Raji (cell line): ENCODE results near the gene PPP1R9B.

Experiments
- POLR2A ChIP-seq: IDR thresholded peaks from 2 replicates; pipeline ENCODE4 v1.6.1; 2011; ENCODE audit warnings: low read depth, low read length, control low read depth; ENCODE audit not compliant: insufficient read depth

The PPP1R9B gene

DNA sequence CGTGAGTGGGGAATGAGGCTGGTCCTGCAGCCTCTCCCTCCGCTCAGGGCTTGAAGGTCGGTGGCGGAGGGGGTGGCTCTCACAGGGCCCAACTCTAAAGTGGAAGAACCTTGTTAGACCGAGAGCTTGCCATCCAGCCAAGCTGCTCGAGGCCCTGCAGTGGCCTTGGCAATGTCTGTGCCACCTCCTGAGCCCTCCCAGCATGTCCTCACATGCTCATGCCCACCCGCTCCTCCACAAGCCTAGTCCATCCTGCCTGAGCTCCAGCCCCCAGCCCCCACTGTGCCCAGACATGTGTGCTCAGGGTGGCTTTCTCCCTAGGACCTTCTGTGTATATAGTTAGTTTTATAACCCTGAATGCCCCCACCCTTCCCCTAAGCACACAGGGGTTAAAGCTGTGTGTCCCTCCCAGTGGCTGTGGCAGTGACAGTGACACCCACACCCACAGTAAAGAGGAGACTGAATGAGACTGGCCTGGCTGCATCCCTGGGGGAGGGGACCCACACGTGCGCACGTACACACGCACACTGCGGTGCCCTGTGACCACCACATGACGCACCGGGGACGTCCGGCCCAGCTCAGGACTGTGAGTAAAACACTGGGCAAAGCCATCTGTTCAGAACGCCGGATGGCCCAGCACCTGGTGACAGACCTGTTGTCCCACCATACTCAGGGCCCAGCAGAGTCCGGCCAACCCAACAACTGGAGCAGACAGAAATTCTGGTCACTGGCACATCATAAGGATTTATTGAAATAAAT lies 39.7 kb downstream of the PPP1R9B start:
- no peak for TF ChIP-seq POLR2A

DNA sequence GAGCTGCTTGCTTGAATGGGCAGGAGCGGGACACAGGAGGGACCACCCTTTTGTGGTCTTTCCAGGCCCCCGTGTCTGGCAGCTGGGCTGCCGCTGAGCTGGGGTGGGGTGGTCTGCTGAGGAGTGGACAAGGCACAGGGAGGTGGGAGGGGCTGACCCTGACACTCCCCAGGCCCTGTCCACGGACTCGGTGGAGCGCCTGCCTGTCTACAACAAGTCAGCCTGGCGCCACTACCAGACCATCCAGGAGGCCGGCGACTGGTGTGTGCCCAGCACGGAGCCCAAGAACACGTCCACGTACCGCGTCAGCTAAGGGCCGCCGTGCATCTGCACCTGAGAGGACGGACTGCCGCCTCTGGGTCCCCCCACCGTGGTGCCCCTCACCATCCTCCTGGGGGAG lies 40.7 kb downstream of the PPP1R9B start:
- no peak for TF ChIP-seq POLR2A

DNA sequence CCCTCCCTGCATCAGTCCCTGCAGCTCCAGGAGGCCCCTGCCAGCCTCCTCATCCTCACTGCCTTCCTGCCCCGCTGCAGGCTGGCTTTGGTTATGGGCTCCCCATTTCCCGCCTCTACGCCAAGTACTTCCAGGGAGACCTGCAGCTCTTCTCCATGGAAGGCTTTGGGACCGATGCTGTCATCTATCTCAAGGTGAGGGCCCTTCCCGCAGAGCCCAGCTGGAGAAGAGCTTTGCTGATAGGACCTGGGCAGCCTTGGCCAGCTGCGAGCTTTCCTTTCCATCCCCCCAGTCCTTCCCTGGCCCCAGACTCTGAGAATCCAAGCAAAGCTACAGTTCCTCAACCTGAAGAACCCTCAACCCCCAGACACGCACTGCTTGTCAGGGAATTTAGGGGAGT lies 41.3 kb downstream of the PPP1R9B start:
- TF ChIP-seq POLR2A, result no peak

DNA sequence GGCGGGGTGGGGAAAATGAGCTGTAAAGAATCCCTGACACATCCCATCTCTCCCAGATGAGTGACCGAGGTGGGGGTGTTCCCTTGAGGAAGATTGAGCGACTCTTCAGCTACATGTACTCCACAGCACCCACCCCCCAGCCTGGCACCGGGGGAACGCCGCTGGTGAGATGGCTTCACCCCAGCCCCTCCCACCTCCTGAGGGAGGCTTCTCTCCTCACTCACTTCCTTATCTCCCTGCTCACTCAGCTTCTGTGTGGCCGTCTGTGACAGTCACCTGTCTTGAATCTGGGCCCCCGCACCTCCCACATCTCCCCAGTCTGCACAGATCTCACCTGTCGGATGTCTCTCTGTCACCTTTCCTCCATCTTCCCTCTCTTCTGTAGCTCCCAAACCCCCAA lies 41.9 kb downstream of the PPP1R9B start:
- TF ChIP-seq POLR2A, result no peak

DNA sequence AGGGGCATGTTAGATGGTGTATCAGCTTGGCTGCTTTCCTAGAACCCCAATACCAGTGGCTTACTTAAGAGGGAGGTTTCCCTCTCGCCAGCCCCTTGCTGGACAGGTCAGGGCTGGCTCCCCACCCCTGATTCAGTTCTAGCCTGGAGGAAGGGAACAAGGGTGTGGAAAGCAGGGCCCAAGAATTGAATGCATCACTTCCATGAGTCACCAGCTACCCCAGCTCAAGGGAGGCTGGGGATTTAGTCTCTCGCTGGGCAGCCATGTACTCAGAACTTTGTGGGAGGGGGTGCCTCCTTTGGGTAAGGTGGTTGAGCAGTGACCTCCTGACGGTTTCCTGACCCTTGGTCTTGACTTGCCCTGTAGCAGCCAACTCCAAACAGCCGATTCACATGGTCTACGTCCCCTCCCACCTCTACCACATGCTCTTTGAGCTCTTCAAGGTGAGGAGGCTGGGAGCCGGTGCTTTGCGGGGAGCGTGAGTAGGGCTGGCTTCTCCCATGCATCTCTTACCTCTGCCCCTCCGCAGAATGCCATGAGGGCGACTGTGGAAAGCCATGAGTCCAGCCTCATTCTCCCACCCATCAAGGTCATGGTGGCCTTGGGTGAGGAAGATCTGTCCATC lies 42.6 kb downstream of the PPP1R9B start:
- TF ChIP-seq POLR2A, result no peak

DNA sequence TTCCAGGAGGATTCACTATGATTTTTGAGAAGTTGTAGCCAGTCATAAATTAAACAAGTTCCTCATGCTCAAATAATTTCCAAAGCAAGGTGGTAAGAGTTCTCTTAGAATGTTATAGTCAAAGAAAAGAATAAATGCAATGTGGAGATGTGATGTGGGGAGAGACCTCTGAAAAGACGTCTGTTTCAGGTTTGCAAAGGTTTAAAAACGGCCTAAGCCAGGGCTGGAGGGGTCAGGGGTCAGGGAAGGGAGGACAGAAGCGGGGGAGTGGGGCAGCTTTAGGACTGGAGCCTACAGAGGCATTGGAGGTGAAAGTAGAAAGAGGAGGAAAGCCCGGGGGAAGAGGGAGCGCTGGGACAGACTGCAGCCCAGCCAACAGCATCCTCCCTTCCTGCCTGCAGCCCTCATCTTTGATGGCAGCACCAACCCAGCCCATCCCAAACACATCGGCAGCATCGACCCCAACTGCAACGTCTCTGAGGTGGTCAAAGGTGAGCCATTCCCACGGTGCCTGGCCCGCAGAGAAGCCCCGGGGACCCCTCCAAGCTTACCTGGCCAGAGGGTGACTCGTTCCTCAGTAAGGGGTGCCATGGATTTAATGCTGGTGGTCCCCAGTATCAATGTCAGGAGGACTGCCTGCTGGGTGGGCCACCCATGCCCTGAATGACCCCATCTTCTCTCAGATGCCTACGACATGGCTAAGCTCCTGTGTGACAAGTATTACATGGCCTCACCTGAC lies 43.9 kb downstream of the PPP1R9B start:
- TF ChIP-seq POLR2A, result no peak

DNA sequence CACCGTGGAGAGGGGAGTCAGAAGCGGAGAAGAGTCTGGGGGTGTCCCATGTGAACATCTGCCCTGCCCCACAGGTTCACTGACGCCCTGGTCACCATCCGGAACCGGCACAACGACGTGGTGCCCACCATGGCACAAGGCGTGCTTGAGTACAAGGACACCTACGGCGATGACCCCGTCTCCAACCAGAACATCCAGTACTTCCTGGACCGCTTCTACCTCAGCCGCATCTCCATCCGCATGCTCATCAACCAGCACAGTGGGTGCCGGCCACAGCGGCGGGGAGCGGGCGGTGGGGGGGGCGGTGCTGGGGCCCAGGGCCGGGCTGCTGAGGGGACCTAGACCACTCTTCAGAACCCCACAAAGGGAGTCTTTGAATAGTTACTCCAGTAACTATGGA lies 44.7 kb downstream of the PPP1R9B start:
- TF ChIP-seq POLR2A, result no peak

DNA sequence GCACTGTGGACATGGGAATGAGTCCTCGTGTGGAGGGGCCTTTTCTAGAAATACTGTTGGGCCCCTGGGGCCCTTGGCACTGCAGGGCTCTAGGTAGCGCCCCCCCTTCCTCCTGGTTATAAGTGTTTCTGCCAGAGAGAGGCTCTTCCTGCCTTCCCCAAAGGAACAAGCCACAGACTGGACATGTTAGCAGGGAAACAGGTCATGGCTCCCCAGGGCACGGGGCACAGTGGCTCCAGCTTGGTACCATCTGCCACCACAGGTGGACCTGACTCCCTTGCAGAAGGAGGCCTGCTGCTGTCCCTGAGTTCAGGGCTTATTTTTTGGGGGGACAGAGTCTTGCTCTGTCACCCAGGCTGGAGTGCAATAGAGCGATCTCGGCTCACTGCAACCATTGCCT lies 46.5 kb downstream of the PPP1R9B start:
- TF ChIP-seq POLR2A, result no peak

DNA sequence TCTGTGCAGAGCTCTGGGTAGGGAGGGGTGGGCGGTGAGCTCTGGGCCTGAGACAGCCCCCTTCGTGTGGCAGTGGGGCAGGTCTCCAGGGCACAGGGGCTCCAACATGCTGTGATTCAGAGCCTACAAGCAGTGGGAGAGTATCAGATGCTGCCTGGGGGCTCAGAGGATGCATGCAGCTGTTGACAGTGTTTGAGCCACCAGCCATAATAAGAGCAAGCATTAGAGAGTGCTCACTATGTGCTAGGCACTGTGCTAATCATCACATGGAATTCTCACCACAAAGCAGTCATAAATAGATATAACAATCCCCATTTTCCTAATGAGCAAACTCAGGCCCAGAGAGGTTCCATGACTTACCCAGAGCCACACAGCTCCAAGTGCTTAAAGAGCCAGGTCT lies 47.2 kb downstream of the PPP1R9B start:
- no peak for TF ChIP-seq POLR2A

DNA sequence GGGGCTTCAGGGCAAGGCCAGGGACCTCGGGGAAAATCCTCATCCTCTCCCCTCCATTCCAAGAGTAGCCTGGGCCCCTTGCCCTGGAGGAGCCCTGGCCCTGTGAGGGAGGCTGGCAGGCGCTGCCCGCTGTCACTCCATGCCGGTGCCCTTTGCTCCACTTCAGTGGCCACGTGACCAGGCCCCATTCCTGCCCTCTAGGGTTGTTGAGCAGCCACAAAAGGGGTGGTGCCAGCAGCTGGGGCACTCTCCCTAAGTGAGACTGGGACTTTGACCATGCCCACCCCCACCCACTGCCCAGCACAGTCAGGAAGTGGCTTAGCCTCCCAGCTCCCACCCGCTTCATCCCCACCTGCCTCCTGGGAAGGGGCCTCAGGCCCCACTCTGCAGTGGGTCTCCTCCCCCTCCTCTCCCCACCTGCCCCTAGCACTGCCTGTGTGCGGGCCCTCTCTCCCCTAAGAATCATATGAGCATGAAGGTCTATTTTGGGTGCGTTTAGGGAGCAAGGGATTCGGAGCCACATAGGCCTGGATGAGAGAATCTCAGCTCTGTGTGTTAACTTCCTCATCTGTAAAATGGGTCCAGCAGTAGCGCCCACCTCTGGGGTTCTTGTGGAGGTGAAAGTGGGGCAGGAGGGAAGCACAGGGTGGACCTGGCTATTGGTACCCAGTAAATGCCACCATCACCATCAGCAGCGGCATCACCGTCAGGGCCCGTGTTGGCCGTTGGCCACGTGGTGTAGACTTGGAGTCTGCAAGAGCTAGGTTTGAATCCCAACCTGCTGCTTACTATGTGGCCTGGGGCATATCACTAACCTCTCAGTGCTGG lies 48.1 kb downstream of the PPP1R9B start:
- TF ChIP-seq POLR2A, result no peak

DNA sequence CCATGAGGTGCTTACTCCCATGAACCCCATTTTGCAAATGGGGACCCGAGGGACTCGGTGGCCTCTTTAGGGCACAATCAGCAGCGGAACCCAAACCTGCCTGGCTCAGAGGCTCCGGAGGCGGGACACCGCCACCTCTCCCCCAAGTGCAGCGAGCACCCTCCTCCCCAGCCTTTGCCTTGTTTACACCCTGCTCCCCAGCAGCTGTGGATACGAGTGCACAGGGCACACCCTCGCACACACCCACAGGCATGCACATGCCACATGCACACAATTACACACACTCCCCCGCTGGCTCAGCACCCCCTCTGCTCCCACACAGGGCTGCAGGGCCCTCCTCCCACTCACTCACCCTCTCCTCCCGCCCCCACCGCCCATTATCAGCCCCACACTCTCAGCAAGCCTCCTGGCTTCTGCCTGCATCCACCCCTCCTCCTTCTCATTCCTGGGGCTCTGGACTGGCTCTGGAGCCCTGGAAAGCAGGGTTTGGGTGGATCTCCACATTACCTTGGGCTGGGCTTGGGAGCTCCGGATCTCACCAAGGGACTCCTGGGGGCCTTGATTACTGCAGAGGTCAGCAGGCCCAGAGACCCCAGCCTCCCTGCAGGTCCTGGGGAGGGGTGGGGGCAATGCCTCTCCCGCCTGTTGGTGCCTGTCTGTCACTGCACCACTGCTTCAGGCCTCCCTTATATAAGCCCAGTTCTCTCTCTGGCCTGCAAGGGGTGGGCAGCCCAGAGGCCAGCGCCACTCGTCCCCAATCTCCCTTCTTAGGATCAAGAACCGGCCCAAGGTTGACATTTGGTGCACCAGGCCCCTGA lies 48.9 kb downstream of the PPP1R9B start:
- no peak for TF ChIP-seq POLR2A

DNA sequence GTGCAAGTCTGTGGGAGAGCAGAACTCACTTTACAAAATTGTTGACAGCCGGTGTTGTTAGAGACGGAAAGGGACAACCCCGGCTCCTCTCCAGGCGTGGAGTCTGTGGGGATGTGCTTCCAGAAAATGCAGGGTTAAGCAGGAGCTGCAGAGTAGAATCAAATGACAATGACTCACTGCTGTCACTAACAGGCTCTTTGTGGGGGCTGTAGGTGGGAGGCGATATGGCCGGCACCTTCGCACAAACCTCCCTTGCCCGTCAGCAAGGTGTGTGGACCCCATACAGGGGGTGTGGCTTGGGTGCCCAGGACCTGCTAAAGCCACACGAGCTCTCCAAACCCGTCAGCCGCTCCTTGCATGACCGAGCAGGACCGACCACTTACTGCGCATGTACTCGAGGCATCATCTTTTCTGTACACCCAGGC lies 49.5 kb downstream of the PPP1R9B start:
- no peak for TF ChIP-seq POLR2A

DNA sequence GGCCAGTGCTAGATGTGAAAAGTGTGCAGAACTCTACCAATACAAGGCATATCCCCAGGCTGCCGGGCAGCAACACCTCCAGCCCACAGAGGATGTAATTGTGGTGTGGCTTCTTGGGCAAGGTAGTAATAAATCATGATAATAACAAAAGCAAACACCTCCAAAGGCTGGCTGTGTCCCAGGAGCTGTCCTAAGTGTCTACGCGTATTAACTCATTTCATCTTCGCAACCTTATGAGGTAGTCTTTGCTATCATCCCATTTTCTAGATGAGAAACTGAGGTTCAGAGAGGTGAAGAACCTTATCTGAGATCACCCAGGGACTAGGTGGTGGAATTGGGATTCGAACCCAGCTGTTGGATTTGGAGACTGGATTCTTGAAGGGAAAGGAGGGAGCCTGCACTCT lies 50.0 kb downstream of the PPP1R9B start:
- TF ChIP-seq POLR2A, result no peak

DNA sequence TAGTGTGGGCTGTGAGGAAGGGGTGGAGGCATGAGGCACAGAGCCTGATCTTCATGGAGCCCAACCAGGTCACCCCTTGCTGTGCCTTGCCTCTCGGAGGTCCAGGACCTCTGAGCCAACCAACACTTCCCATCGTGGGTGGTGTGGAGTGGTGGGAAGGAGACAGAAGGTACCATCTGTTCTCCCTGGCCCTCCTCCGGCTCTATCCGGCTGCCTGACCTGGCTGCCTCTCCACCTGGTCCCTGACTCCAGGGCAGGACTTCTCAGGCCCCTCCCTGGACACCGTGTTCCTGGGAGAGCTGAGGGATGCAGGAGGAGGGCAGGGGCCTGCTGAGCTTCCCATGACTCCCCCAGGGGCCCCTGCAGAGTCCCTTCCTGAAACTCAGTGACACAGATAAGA lies 51.5 kb downstream of the PPP1R9B start:
- TF ChIP-seq POLR2A, result no peak
